HEK293 (cell line): Measurements from ENCODE around the gene DVL3.

Experiments used
- CTCF ChIA-PET: fragments of 350-600 bp; formaldehyde crosslinking; extraction: SDS; loops from one replicate; lab custom pipeline; 2021; ENCODE audit warnings: antibody characterized with exemption; lab: Yijun Ruan, JAX
- POLR2A ChIA-PET: fragments of 300-600 bp; formaldehyde crosslinking; extraction: SDS; loops from one replicate; lab custom pipeline; 2020; ENCODE audit warnings: antibody characterized with exemption, inconsistent platforms; lab: Yijun Ruan, JAX
- H3K27ac ChIP-seq: fragments of 200-500 bp; sonication (Bioruptor generic); 2 replicates; pipeline ENCODE4 v1.5.1; 2014; ENCODE audit warnings: low read depth, low read length, control low read depth, inconsistent platforms; ENCODE audit errors: extremely low read depth
- H3K36me3 ChIP-seq, 2 experiments: fragments of 200-500 bp in 1 of 2; sonication (Bioruptor generic) in 1 of 2; 1 replicate in 1 of 2; 2 replicates in 1 of 2; pipeline ENCODE4 v1.5.1; 2014 to 2017; ENCODE audit warnings: inconsistent platforms in 2 of 2, low read length in 2 of 2; ENCODE audit not compliant: control insufficient read depth in 2 of 2, insufficient read depth in 1 of 2
- H3K4me1 ChIP-seq: fragments of 200-500 bp; sonication (Bioruptor generic); 2 replicates; pipeline ENCODE4 v1.5.1; 2014; ENCODE audit warnings: mild to moderate bottlenecking, low read length, inconsistent platforms; ENCODE audit not compliant: control insufficient read depth, insufficient read depth
- H3K4me3 ChIP-seq: 2 replicates; pipeline ENCODE4 v1.5.1; 2011; ENCODE audit warnings: low read depth, mild to moderate bottlenecking, control low read depth, low read length, moderate library complexity
- H3K9me3 ChIP-seq: fragments of 200-500 bp; sonication (Bioruptor generic); 2 replicates; pipeline ENCODE4 v1.5.1; 2014; ENCODE audit warnings: low read depth, low read length, inconsistent platforms; ENCODE audit not compliant: control insufficient read depth, insufficient read depth
- GFI1B ChIP-seq: fragments of 450-650 bp; formaldehyde crosslinking; IDR thresholded peaks from 2 replicates; pipeline ENCODE4 v1.5.1; 2016; ENCODE audit warnings: missing biosample characterization, missing genetic modification characterization
- MEIS1 ChIP-seq: sonication (generic); formaldehyde crosslinking; IDR thresholded peaks from 2 replicates; pipeline ENCODE4 v1.8.1; 2022; ENCODE audit warnings: missing genetic modification reagents, mild to moderate bottlenecking, borderline replicate concordance
- WT1 ChIP-seq: fragments of 450-650 bp; formaldehyde crosslinking; IDR thresholded peaks from 2 replicates; pipeline ENCODE4 v1.5.1; 2016; ENCODE audit warnings: missing biosample characterization, missing genetic modification characterization
- ZBTB1 ChIP-seq: fragments of 450-650 bp; formaldehyde crosslinking; IDR thresholded peaks from 2 replicates; pipeline ENCODE4 v1.5.1; 2016; ENCODE audit warnings: missing biosample characterization, missing genetic modification characterization
- ZBTB11 ChIP-seq: fragments of 450-650 bp; formaldehyde crosslinking; conservative IDR thresholded peaks from 2 replicates; pipeline ENCODE4 v1.5.1; 2016; ENCODE audit warnings: low read depth, missing biosample characterization, missing genetic modification characterization
- ZNF138 ChIP-seq: fragments of 450-650 bp; formaldehyde crosslinking; IDR thresholded peaks from 2 replicates; pipeline ENCODE4 v1.5.1; 2016; ENCODE audit warnings: missing biosample characterization, missing genetic modification characterization, borderline replicate concordance
- ZNF155 ChIP-seq: fragments of 450-650 bp; formaldehyde crosslinking; IDR thresholded peaks from 2 replicates; pipeline ENCODE4 v1.5.1; 2016; ENCODE audit warnings: missing biosample characterization, missing genetic modification characterization
- ZNF16 ChIP-seq: fragments of 450-650 bp; formaldehyde crosslinking; IDR thresholded peaks from 2 replicates; pipeline ENCODE4 v1.5.1; 2016; ENCODE audit warnings: low read depth, missing biosample characterization, missing genetic modification characterization
- ZNF19 ChIP-seq: fragments of 450-650 bp; formaldehyde crosslinking; IDR thresholded peaks from 2 replicates; pipeline ENCODE4; 2016; ENCODE audit warnings: missing biosample characterization, missing genetic modification characterization, low read depth
- ZNF202 ChIP-seq: fragments of 450-650 bp; formaldehyde crosslinking; IDR thresholded peaks from 2 replicates; pipeline ENCODE4 v1.5.1; 2016; ENCODE audit warnings: missing biosample characterization, missing genetic modification characterization, borderline replicate concordance
- ZNF311 ChIP-seq: fragments of 450-650 bp; formaldehyde crosslinking; IDR thresholded peaks from 2 replicates; pipeline ENCODE4 v1.5.1; 2017; ENCODE audit warnings: missing biosample characterization, missing genetic modification characterization, borderline replicate concordance
- ZNF362 ChIP-seq: fragments of 450-650 bp; formaldehyde crosslinking; IDR thresholded peaks from 2 replicates; pipeline ENCODE4 v1.5.1; 2016; ENCODE audit warnings: missing biosample characterization, missing genetic modification characterization
- ZNF48 ChIP-seq: fragments of 450-650 bp; formaldehyde crosslinking; IDR thresholded peaks from 2 replicates; pipeline ENCODE4 v1.5.1; 2016; ENCODE audit warnings: missing biosample characterization, missing genetic modification characterization
- ZNF501 ChIP-seq: fragments of 450-650 bp; formaldehyde crosslinking; IDR thresholded peaks from 2 replicates; pipeline ENCODE4 v1.5.1; 2016; ENCODE audit warnings: missing biosample characterization, missing genetic modification characterization
- ZNF624 ChIP-seq: fragments of 450-650 bp; formaldehyde crosslinking; IDR thresholded peaks from 2 replicates; pipeline ENCODE4 v1.5.1; 2017; ENCODE audit warnings: missing biosample characterization, missing genetic modification characterization
- ZNF654 ChIP-seq: fragments of 450-650 bp; formaldehyde crosslinking; IDR thresholded peaks from 2 replicates; pipeline ENCODE4 v1.5.1; 2016; ENCODE audit warnings: low read depth, missing biosample characterization, missing genetic modification characterization
- ZNF660 ChIP-seq: fragments of 450-650 bp; IDR thresholded peaks from 2 replicates; pipeline ENCODE4 v1.5.1; 2018; ENCODE audit warnings: missing biosample characterization, mild to moderate bottlenecking, missing genetic modification characterization
- ZNF792 ChIP-seq: fragments of 450-650 bp; formaldehyde crosslinking; IDR thresholded peaks from 2 replicates; pipeline ENCODE4 v1.5.1; 2016; ENCODE audit warnings: missing biosample characterization, missing genetic modification characterization
- TF ChIP-seq, protein P1 (sequence below): fragments of 450-650 bp; formaldehyde crosslinking; IDR thresholded peaks from 2 replicates; pipeline ENCODE4 v1.5.1; 2016; ENCODE audit warnings: missing biosample characterization, missing genetic modification characterization
- TF ChIP-seq, protein P2 (sequence below): sonication (generic); formaldehyde crosslinking; IDR thresholded peaks from 2 replicates; pipeline ENCODE4 v1.8.1; 2022; ENCODE audit warnings: mild to moderate bottlenecking, moderate library complexity, missing genetic modification reagents

DVL3 gene

GRCh38 chr3:184188080-184188479, 32.9 kb downstream of the DVL3 start:
- TF ChIP-seq, protein P1, sequence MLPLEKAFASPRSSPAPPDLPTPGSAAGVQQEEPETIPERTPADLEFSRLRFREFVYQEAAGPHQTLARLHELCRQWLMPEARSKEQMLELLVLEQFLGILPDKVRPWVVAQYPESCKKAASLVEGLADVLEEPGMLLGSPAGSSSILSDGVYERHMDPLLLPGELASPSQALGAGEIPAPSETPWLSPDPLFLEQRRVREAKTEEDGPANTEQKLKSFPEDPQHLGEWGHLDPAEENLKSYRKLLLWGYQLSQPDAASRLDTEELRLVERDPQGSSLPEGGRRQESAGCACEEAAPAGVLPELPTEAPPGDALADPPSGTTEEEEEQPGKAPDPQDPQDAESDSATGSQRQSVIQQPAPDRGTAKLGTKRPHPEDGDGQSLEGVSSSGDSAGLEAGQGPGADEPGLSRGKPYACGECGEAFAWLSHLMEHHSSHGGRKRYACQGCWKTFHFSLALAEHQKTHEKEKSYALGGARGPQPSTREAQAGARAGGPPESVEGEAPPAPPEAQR (tag by site-specific recombination): no peak
- TF ChIP-seq ZNF660 (no peak), ZNF155 (tag by site-specific recombination) (no peak)
- Histone ChIP-seq H3K4me1 (0 out of 2 replicates have a peak, but pooled peaks cover 5% of the 10 kb centered on the region), H3K27ac (no peak overlapping the region), H3K4me3 (no peak overlapping the region), H3K9me3 (no peaks in the 10 kb centered on the region), H3K36me3 (peaks cover 0 to 76% of the 10 kb centered on the region in 2 experiments; a peak in 2 of 3 replicates)
- ChIA-PET POLR2A (no interaction called here), CTCF (no interaction called here)

GRCh38 chr3:184189421-184189820, 34.2 kb downstream of the DVL3 start:
- H3K27ac ChIP-seq: no peak overlapping the region
- POLR2A ChIA-PET: no interaction called here
- CTCF ChIA-PET: interaction anchor here (0.9 kb wide), 1 partner anchor 345 kb away, joined by 3 read pairs; no protein-coding TSS in a partner anchor
- H3K36me3 ChIP-seq: peaks cover 0 to 76% of the 10 kb centered on the region in 2 experiments; a peak in 2 of 3 replicates
- no peaks in the 10 kb centered on the region for H3K9me3 ChIP-seq
- H3K4me3 ChIP-seq: no peak overlapping the region
- TF ChIP-seq ZNF19 (tag by site-specific recombination) (no peak), ZNF155 (tag by site-specific recombination) (no peak), ZNF362 (tag by site-specific recombination) (no peak), WT1 (tag by site-specific recombination) (no peak), ZNF792 (no peak), ZNF138 (tag by site-specific recombination) (no peak), ZNF501 (no peak), ZBTB1 (tag by site-specific recombination) (no peak), ZBTB11 (tag by site-specific recombination) (no peak), ZNF16 (tag by site-specific recombination) (no peak), ZNF48 (tag by site-specific recombination) (no peak), ZNF624 (no peak), ZNF202 (tag by site-specific recombination) (no peak), ZNF311 (tag by site-specific recombination) (no peak), ZNF654 (tag by site-specific recombination) (no peak), GFI1B (tag by site-specific recombination) (no peak), MEIS1 (CRISPR knock-in tag) (no peak)
- TF ChIP-seq, protein P2, sequence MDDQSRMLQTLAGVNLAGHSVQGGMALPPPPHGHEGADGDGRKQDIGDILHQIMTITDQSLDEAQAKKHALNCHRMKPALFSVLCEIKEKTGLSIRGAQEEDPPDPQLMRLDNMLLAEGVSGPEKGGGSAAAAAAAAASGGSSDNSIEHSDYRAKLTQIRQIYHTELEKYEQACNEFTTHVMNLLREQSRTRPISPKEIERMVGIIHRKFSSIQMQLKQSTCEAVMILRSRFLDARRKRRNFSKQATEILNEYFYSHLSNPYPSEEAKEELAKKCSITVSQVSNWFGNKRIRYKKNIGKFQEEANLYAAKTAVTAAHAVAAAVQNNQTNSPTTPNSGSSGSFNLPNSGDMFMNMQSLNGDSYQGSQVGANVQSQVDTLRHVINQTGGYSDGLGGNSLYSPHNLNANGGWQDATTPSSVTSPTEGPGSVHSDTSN: no peak
- 0 out of 2 replicates have a peak, but pooled peaks cover 5% of the 10 kb centered on the region for H3K4me1 ChIP-seq
